ENCODE results near the gene MRPS30. TPM values are rescaled to one million over a fixed set of nuclear protein-coding genes. Genes with fewer than 3 reads are reported as not detected.

Gene MRPS30
- total RNA-seq, 1 experiment from 2014 or later: 63.9 TPM

- BruUV-seq (replicated peaks): no TSS peak
Observed at GRCh38 chr5:44801992-44802391, 6.8 kb upstream of the MRPS30 start.

GRCh38 chr5:44806608-44807007 is 2.1 kb upstream of the MRPS30 start:
- no peaks in the 10 kb centered on the region for H3K27me3 ChIP-seq (replicated peaks; ENCODE audit: insufficient read depth, low read depth, low read length, poor library complexity)
- intact Hi-C loops (cut with micrococcal nuclease; ENCODE audit: unreplicated experiment): no loop called here
- H3K36me3 ChIP-seq (ENCODE audit: insufficient read depth, low read length, poor library complexity, severe bottlenecking): peaks cover 3% of the 10 kb centered on the region
- no peak for TF ChIP-seq EZH2 (IDR thresholded peaks at IDR 0.05; ENCODE audit: borderline replicate concordance, low read depth, low read length, poor library complexity, severe bottlenecking)
- TF ChIP-seq CTCF (conservative IDR thresholded peaks at IDR 0.05; ENCODE audit: low read depth, low read length): no peak
- H3K4me1 ChIP-seq (ENCODE audit: insufficient read depth, low read length, poor library complexity, severe bottlenecking): peaks cover 13% of the 10 kb centered on the region
- CTCF ChIA-PET: no interaction called here
- BruUV-seq (replicated peaks): no TSS peak
- no peak overlapping the region for H3K4me3 ChIP-seq (ENCODE audit: low read depth, low read length, poor library complexity, severe bottlenecking)
- H3K27ac ChIP-seq (ENCODE audit: low read depth, low read length, poor library complexity, severe bottlenecking): no peak overlapping the region
- H3K9me3 ChIP-seq (ENCODE audit: low read depth, low read length, poor library complexity, severe bottlenecking): no peaks in the 10 kb centered on the region
- POLR2A ChIA-PET (ENCODE audit: low non-redundant PET): no interaction called here
- no peak for DNase-seq (ENCODE audit: low spot score)

More at GRCh38 chr5:44801992-44802391, 6.8 kb upstream of the MRPS30 start:
- Histone ChIP-seq H3K27me3 (replicated peaks; ENCODE audit: insufficient read depth, low read depth, low read length, poor library complexity) (peaks cover 3% of the 10 kb centered on the region), H3K9me3 (ENCODE audit: low read depth, low read length, poor library complexity, severe bottlenecking) (no peaks in the 10 kb centered on the region), H3K36me3 (ENCODE audit: insufficient read depth, low read length, poor library complexity, severe bottlenecking) (no peaks in the 10 kb centered on the region), H3K4me1 (ENCODE audit: insufficient read depth, low read length, poor library complexity, severe bottlenecking) (no peaks in the 10 kb centered on the region), H3K27ac (ENCODE audit: low read depth, low read length, poor library complexity, severe bottlenecking) (no peak overlapping the region), H3K4me3 (ENCODE audit: low read depth, low read length, poor library complexity, severe bottlenecking) (no peak overlapping the region)
- ChIA-PET CTCF (no interaction called here), POLR2A (ENCODE audit: low non-redundant PET) (no interaction called here)
- intact Hi-C loops (cut with micrococcal nuclease; ENCODE audit: unreplicated experiment): no loop called here
- TF ChIP-seq EZH2 (IDR thresholded peaks at IDR 0.05; ENCODE audit: borderline replicate concordance, low read depth, low read length, poor library complexity, severe bottlenecking) (no peak), CTCF (conservative IDR thresholded peaks at IDR 0.05; ENCODE audit: low read depth, low read length) (no peak)
- no peak for DNase-seq (ENCODE audit: low spot score)

GRCh38 chr5:44807269-44807668 is 1.5 kb upstream of the MRPS30 start:
- Histone ChIP-seq H3K4me1 (ENCODE audit: insufficient read depth, low read length, poor library complexity, severe bottlenecking) (peaks cover 17% of the 10 kb centered on the region), H3K9me3 (ENCODE audit: low read depth, low read length, poor library complexity, severe bottlenecking) (no peaks in the 10 kb centered on the region), H3K4me3 (ENCODE audit: low read depth, low read length, poor library complexity, severe bottlenecking) (no peak overlapping the region), H3K27ac (ENCODE audit: low read depth, low read length, poor library complexity, severe bottlenecking) (no peak overlapping the region), H3K36me3 (ENCODE audit: insufficient read depth, low read length, poor library complexity, severe bottlenecking) (peaks cover 10% of the 10 kb centered on the region), H3K27me3 (replicated peaks; ENCODE audit: insufficient read depth, low read depth, low read length, poor library complexity) (no peaks in the 10 kb centered on the region)
- BruUV-seq (replicated peaks): no TSS peak
- no peak for DNase-seq (ENCODE audit: low spot score)
- POLR2A ChIA-PET (ENCODE audit: low non-redundant PET): no interaction called here
- CTCF ChIA-PET: no interaction called here
- TF ChIP-seq EZH2 (IDR thresholded peaks at IDR 0.05; ENCODE audit: borderline replicate concordance, low read depth, low read length, poor library complexity, severe bottlenecking) (no peak), CTCF (conservative IDR thresholded peaks at IDR 0.05; ENCODE audit: low read depth, low read length) (no peak)
- intact Hi-C loops (cut with micrococcal nuclease; ENCODE audit: unreplicated experiment): no loop called here

Data from A673 (cell line).